PC-3 (cell line): ENCODE results near the gene CTSW.

Experiments
- EZH2 ChIP-seq: fragments of 300-600 bp; sonication (generic); IDR thresholded peaks from one replicate; pipeline ENCODE4 v1.6.1; 2017; ENCODE audit warnings: antibody characterized with exemption, mild to moderate bottlenecking, low read length; ENCODE audit not compliant: unreplicated experiment
- EZH2phosphoT487 ChIP-seq: fragments of 300-600 bp; sonication (generic); IDR thresholded peaks from 2 replicates; pipeline ENCODE4 v1.6.1; 2018; ENCODE audit warnings: mild to moderate bottlenecking, antibody characterized with exemption, low read length, borderline replicate concordance
- TF ChIP-seq, protein P1 (sequence below): fragments of 300-600 bp; sonication (generic); conservative IDR thresholded peaks from 2 replicates; pipeline ENCODE4 v1.5.1; 2017; ENCODE audit warnings: antibody characterized with exemption, low read depth, mild to moderate bottlenecking, low read length

DNA sequence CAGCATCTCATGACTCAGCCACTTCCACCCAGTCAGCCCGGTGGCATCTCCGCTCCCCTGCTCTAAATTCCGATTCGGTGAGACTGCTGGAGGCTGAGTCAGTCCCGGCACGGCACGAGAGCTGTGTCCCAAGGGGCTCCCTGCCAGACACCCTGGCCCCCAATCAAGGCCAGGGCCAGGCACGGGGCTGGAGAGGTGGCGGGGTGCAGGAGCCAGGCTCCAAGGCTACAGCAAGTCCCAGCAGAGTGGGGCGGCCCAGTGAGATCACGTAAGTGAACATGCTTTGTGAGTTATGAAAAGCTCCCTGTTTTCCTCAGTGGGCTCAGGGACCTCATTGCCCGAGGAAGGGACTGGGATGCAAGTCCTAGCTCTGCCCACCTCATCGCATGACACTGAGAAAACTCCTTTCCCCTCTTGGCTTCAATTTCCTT is 36.2 kb downstream of the CTSW start:
- TF ChIP-seq, protein P1, sequence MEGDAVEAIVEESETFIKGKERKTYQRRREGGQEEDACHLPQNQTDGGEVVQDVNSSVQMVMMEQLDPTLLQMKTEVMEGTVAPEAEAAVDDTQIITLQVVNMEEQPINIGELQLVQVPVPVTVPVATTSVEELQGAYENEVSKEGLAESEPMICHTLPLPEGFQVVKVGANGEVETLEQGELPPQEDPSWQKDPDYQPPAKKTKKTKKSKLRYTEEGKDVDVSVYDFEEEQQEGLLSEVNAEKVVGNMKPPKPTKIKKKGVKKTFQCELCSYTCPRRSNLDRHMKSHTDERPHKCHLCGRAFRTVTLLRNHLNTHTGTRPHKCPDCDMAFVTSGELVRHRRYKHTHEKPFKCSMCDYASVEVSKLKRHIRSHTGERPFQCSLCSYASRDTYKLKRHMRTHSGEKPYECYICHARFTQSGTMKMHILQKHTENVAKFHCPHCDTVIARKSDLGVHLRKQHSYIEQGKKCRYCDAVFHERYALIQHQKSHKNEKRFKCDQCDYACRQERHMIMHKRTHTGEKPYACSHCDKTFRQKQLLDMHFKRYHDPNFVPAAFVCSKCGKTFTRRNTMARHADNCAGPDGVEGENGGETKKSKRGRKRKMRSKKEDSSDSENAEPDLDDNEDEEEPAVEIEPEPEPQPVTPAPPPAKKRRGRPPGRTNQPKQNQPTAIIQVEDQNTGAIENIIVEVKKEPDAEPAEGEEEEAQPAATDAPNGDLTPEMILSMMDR: no peak
- TF ChIP-seq EZH2 (no peak), EZH2phosphoT487 (no peak)
